A549 (cell line): ENCODE results near the gene ATP2C2. TPM values are rescaled to one million over a fixed set of nuclear protein-coding genes. Genes with fewer than 3 reads are reported as not detected.

ENCODE experiments used
- ATAC-seq, 2 experiments: fragments of 200-7000 bp in 1 of 2; fragments of >200 bp in 1 of 2; cut with Nextera tagmentation in 1 of 2; cut with Tn5 transposase in 1 of 2; 3 replicates each; pipeline versions ENCODE4 v1.8.0 to v1.9.1; 2018 to 2020; ENCODE audit warnings: mild to moderate bottlenecking in 1 of 2, moderate library complexity in 1 of 2
- CTCF ChIA-PET: fragments of 300-600 bp; sonication (Branson Sonifier 250); formaldehyde crosslinking; extraction: SDS; loops from one replicate; lab custom pipeline; 2021; ENCODE audit warnings: antibody characterized with exemption, inconsistent platforms; lab: Yijun Ruan, JAX
- POLR2A ChIA-PET: fragments of 350-600 bp; formaldehyde crosslinking; extraction: SDS; loops from one replicate; lab custom pipeline; 2021; ENCODE audit warnings: antibody characterized with exemption, inconsistent platforms; lab: Yijun Ruan, JAX
- DNase-seq, 2 experiments: peaks; one replicate each; pipeline versions ENCODE4 v3.0.0 to v3.0.0-alpha.2; 2011 to 2016; ENCODE audit warnings: low read depth in 1 of 2, low spot score in 1 of 2
- FAIRE-seq: peaks from 2 replicates; lab custom pipeline; 2011; peaks lifted over from hg19 to GRCh38; lab: Jason Lieb, UNC
- H3K27ac ChIP-seq, 2 experiments: fragments of >200 bp; sonication (Bioruptor Twin); formaldehyde crosslinking; 3 replicates each; pipeline ENCODE4 v1.5.1; 2016 to 2017
- H3K4me1 ChIP-seq: fragments of >200 bp; sonication (Bioruptor Twin); formaldehyde crosslinking; 3 replicates; pipeline ENCODE4 v1.6.1; 2016
- H3K4me2 ChIP-seq: fragments of >200 bp; sonication (Bioruptor Twin); formaldehyde crosslinking; 3 replicates; pipeline ENCODE4 v1.6.1; 2016
- H3K4me3 ChIP-seq: fragments of >200 bp; sonication (Bioruptor Twin); formaldehyde crosslinking; 3 replicates; pipeline ENCODE4 v1.5.1; 2016
- H3K9me3 ChIP-seq: fragments of >200 bp; sonication (Bioruptor Twin); formaldehyde crosslinking; 3 replicates; pipeline ENCODE4 v1.6.1; 2016
- BHLHE40 ChIP-seq: IDR thresholded peaks from 2 replicates; pipeline ENCODE4 v1.6.1; 2012; ENCODE audit warnings: low read depth, low read length, inconsistent platforms
- CEBPB ChIP-seq, 2 experiments: fragments of >200 bp in 1 of 2; sonication (Bioruptor Twin) in 1 of 2; formaldehyde crosslinking in 1 of 2; IDR thresholded peaks; 2 replicates each; pipeline ENCODE4 v1.6.1; 2012 to 2016
- CHD2 ChIP-seq: fragments of 150-350 bp; IDR thresholded peaks from 2 replicates; pipeline ENCODE4 v1.6.1; 2014; ENCODE audit warnings: low read length; ENCODE audit not compliant: partially characterized antibody
- EHMT2 ChIP-seq: fragments of 200-600 bp; sonication (generic); IDR thresholded peaks from 2 replicates; pipeline ENCODE4 v1.6.1; 2016; ENCODE audit warnings: antibody characterized with exemption, low read depth, mild to moderate bottlenecking, moderate library complexity
- ESRRA ChIP-seq: fragments of 150-350 bp; IDR thresholded peaks from 2 replicates; pipeline ENCODE4 v1.6.1; 2014; ENCODE audit warnings: mild to moderate bottlenecking, low read length, borderline replicate concordance
- FOSL2 ChIP-seq, 2 experiments: fragments of 450-650 bp in 1 of 2; fragments of >200 bp in 1 of 2; sonication (Bioruptor Twin) in 1 of 2; formaldehyde crosslinking; IDR thresholded peaks; 2 replicates each; pipeline versions ENCODE4 v1.5.0 to v1.6.1; 2016 to 2020; ENCODE audit warnings: mild to moderate bottlenecking in 1 of 2, moderate library complexity in 1 of 2
- HOXB13 ChIP-seq: fragments of 250-450 bp; sonication (Bioruptor Pico); IDR thresholded peaks from 2 replicates; pipeline ENCODE4 v1.5.0; 2020; ENCODE audit warnings: low read depth, mild to moderate bottlenecking, moderate library complexity
- KDM5A ChIP-seq: fragments of 200-600 bp; sonication (generic); IDR thresholded peaks from 2 replicates; pipeline ENCODE4 v1.6.1; 2016; ENCODE audit warnings: antibody characterized with exemption, mild to moderate bottlenecking
- PHF8 ChIP-seq: fragments of 200-600 bp; sonication (generic); IDR thresholded peaks from 2 replicates; pipeline ENCODE4 v1.6.1; 2016; ENCODE audit warnings: low read depth, mild to moderate bottlenecking, antibody characterized with exemption, moderate library complexity, borderline replicate concordance
- POLR2A ChIP-seq: IDR thresholded peaks from 2 replicates; pipeline ENCODE4 v1.6.1; 2012; ENCODE audit warnings: mild to moderate bottlenecking, low read length
- POLR2AphosphoS2 ChIP-seq: conservative IDR thresholded peaks from 2 replicates; pipeline ENCODE4 v1.6.1; 2012; ENCODE audit warnings: low read length, improper control_type of control experiment, inconsistent platforms
- RAD21 ChIP-seq, 2 experiments: fragments of >200 bp in 1 of 2; sonication (Bioruptor Twin) in 1 of 2; formaldehyde crosslinking in 1 of 2; IDR thresholded peaks in 1 of 2; conservative IDR thresholded peaks in 1 of 2; 2 replicates in 1 of 2; 3 replicates in 1 of 2; pipeline ENCODE4 v1.6.1; 2012 to 2018; ENCODE audit warnings: inconsistent platforms in 1 of 2
- RARB ChIP-seq: fragments of 250-450 bp; sonication (Bioruptor Pico); IDR thresholded peaks from 2 replicates; pipeline ENCODE4 v1.8.0; 2021; ENCODE audit warnings: mild to moderate bottlenecking, moderate library complexity
- RFX5 ChIP-seq: fragments of 450-650 bp; IDR thresholded peaks from 2 replicates; pipeline ENCODE4 v1.7.1; 2014; ENCODE audit warnings: antibody characterized with exemption, mild to moderate bottlenecking, moderate library complexity
- RNF2 ChIP-seq: fragments of 200-600 bp; sonication (generic); IDR thresholded peaks from 2 replicates; pipeline ENCODE4 v1.6.1; 2016; ENCODE audit warnings: low read depth, mild to moderate bottlenecking, antibody characterized with exemption, moderate library complexity, borderline replicate concordance
- SMC3 ChIP-seq: fragments of >200 bp; sonication (Bioruptor Twin); formaldehyde crosslinking; IDR thresholded peaks from 3 replicates; pipeline ENCODE4 v1.6.1; 2018; ENCODE audit warnings: inconsistent platforms
- SREBF2 ChIP-seq: fragments of 450-650 bp; IDR thresholded peaks from 2 replicates; pipeline ENCODE4 v1.6.1; 2014; ENCODE audit warnings: mild to moderate bottlenecking, moderate library complexity
- ZC3H11A ChIP-seq: fragments of 450-650 bp; IDR thresholded peaks from 2 replicates; pipeline ENCODE4 v1.6.1; 2014; ENCODE audit warnings: antibody characterized with exemption, mild to moderate bottlenecking
- WGBS: methylation state at CpG from one replicate; pipeline ENCODE4 v1.1.6; 2017; ENCODE audit errors: missing lambda C conversion rate; 5-methylcytosine and 5-hydroxymethylcytosine counted together
- polyA plus RNA-seq, 4 experiments: library from polyadenylated mRNA; depleted of rRNA in 3 of 4; stranded (reverse); fragments of >200 nt; fragmentation: RNase III in 1 of 4; extraction: RNeasy Plus Mini Kit Qiagen cat#74134 plus additional on column Dnase treatment in 1 of 4; gene quantifications; 2 replicates in 3 of 4; 3 replicates in 1 of 4; pipeline ENCODE4 v1.2.3, GENCODE V29; 2011 to 2017
- TF ChIP-seq, protein P1 (sequence below): IDR thresholded peaks from 2 replicates; pipeline ENCODE4 v1.6.1; 2012; ENCODE audit warnings: low read depth, borderline replicate concordance
- TF ChIP-seq, protein P2 (sequence below): fragments of 250-450 bp; sonication (Bioruptor Pico); IDR thresholded peaks from 2 replicates; pipeline ENCODE4 v1.5.0; 2020; ENCODE audit warnings: low read depth, mild to moderate bottlenecking, moderate library complexity
- TF ChIP-seq, protein P3 (sequence below): fragments of >200 bp; sonication (Bioruptor Twin); formaldehyde crosslinking; IDR thresholded peaks from 2 replicates; pipeline ENCODE4 v1.6.1; 2016
- TF ChIP-seq, protein P4 (sequence below): fragments of 200-600 bp; sonication (generic); IDR thresholded peaks from 2 replicates; pipeline ENCODE4 v1.6.1; 2016; ENCODE audit warnings: antibody characterized with exemption, mild to moderate bottlenecking, moderate library complexity

The ATP2C2 gene
- polyA plus RNA-seq, 2 of the 4 experiments (the other 2 are of a cell fraction): 0.14 to 0.17 TPM

DNA sequence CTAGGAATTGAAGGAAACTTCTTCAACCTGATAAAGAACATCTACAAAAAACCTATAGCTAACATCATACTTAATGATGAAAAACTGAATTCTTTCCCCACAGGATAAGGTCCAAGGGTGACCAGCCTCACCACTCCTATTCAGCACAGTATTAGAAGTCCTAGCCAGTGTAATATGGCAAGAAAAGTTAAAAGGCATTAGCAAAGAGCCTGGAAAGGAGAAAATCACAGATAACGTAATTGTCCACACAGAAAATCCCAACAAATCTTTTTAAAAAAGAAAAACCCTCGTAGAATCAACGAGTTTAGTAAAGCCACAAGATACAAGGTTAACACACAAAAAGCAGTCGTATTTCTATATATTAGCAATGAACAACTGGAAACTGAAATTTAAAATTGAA is 98.4 kb downstream of the ATP2C2 start (continued):
- TF ChIP-seq KDM5A (no peak), HOXB13 (CRISPR knock-in tag) (no peak), SMC3 (no peak), FOSL2 (IDR thresholded peaks at IDR 0.05) (no peak), FOSL2 (CRISPR knock-in tag; IDR thresholded peaks at IDR 0.05) (no peak), POLR2AphosphoS2 (no peak)
- TF ChIP-seq, all 56 proteins: peak for 0

DNA sequence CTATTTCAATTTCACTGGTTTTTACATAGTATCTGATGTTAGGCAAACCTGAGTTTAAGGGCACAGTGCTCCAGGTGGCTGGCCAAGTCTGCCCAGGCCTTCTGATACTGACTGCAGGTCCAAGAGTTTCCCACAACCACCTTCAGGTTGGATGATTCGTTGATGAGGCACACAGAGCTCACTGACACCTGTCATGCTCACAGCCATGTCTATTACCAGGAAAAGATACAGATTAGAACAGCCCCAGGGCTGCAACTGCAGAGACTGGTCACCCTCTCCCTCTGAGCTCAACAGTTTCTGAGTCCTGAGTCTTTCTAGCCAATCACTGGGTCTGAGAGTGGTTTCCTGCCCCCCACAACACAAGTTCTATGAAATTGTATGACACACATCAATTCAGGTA is 98.9 kb downstream of the ATP2C2 start:
- ATAC-seq: no peak
- Histone ChIP-seq H3K27ac (no peak overlapping the region), H3K9me3 (peaks cover 24% of the 10 kb centered on the region), H3K4me2 (no peak overlapping the region), H3K4me1 (no peaks in the 10 kb centered on the region), H3K4me3 (no peak overlapping the region)
- no peak for DNase-seq
- 100% methylated on average over 1 of the region's 1 CpG for WGBS
- no peak for TF ChIP-seq RFX5
- no peak for TF ChIP-seq ESRRA
- TF ChIP-seq EHMT2: no peak
- no peak for TF ChIP-seq SMC3
- TF ChIP-seq BHLHE40: no peak
- TF ChIP-seq, protein P1, sequence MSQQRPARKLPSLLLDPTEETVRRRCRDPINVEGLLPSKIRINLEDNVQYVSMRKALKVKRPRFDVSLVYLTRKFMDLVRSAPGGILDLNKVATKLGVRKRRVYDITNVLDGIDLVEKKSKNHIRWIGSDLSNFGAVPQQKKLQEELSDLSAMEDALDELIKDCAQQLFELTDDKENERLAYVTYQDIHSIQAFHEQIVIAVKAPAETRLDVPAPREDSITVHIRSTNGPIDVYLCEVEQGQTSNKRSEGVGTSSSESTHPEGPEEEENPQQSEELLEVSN: no peak
- no peak for TF ChIP-seq RAD21 (conservative IDR thresholded peaks at IDR 0.05 in 1 of 2, IDR thresholded peaks at IDR 0.05 in 1 of 2)
- TF ChIP-seq CHD2: no peak
- TF ChIP-seq, protein P2, sequence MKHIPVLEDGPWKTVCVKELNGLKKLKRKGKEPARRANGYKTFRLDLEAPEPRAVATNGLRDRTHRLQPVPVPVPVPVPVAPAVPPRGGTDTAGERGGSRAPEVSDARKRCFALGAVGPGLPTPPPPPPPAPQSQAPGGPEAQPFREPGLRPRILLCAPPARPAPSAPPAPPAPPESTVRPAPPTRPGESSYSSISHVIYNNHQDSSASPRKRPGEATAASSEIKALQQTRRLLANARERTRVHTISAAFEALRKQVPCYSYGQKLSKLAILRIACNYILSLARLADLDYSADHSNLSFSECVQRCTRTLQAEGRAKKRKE (CRISPR knock-in tag): no peak
- TF ChIP-seq, protein P3, sequence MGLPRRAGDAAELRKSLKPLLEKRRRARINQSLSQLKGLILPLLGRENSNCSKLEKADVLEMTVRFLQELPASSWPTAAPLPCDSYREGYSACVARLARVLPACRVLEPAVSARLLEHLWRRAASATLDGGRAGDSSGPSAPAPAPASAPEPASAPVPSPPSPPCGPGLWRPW: no peak
- TF ChIP-seq RNF2: no peak
- no peak for TF ChIP-seq POLR2A
- no peak for TF ChIP-seq SREBF2
- TF ChIP-seq, protein P4, sequence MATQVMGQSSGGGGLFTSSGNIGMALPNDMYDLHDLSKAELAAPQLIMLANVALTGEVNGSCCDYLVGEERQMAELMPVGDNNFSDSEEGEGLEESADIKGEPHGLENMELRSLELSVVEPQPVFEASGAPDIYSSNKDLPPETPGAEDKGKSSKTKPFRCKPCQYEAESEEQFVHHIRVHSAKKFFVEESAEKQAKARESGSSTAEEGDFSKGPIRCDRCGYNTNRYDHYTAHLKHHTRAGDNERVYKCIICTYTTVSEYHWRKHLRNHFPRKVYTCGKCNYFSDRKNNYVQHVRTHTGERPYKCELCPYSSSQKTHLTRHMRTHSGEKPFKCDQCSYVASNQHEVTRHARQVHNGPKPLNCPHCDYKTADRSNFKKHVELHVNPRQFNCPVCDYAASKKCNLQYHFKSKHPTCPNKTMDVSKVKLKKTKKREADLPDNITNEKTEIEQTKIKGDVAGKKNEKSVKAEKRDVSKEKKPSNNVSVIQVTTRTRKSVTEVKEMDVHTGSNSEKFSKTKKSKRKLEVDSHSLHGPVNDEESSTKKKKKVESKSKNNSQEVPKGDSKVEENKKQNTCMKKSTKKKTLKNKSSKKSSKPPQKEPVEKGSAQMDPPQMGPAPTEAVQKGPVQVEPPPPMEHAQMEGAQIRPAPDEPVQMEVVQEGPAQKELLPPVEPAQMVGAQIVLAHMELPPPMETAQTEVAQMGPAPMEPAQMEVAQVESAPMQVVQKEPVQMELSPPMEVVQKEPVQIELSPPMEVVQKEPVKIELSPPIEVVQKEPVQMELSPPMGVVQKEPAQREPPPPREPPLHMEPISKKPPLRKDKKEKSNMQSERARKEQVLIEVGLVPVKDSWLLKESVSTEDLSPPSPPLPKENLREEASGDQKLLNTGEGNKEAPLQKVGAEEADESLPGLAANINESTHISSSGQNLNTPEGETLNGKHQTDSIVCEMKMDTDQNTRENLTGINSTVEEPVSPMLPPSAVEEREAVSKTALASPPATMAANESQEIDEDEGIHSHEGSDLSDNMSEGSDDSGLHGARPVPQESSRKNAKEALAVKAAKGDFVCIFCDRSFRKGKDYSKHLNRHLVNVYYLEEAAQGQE: no peak
- no peak for TF ChIP-seq HOXB13 (CRISPR knock-in tag)
- no peak for TF ChIP-seq RARB
- TF ChIP-seq ZC3H11A: no peak
- TF ChIP-seq CEBPB (IDR thresholded peaks at IDR 0.05): no peak
- no peak for TF ChIP-seq PHF8
- ChIA-PET CTCF (interaction anchor here (1.9 kb wide), 1 partner anchor 17 kb away, joined by 13 read pairs; no protein-coding TSS in a partner anchor), POLR2A (no interaction called here)
- FAIRE-seq: no peak
